Kidney epithelial cell (primary cell): Measurements from ENCODE around the gene PANK4. TPM values are rescaled to one million over a fixed set of nuclear protein-coding genes. Genes with fewer than 3 reads are reported as not detected.
A peak's percentile ranks its signal among the peaks of the same experiment; 100 is the strongest.
"Not testable (repeated sequence)": the region's sequence is repeated elsewhere in the genome, so short reads cannot be mapped to it uniquely, and the experiment has no call there.

ENCODE experiments used
- DNase-seq: peaks from one replicate; pipeline ENCODE4 v3.0.0-alpha.2; 2010; ENCODE audit warnings: low read depth
- H3K27me3 ChIP-seq: 2 replicates; pipeline ENCODE4 v1.6.0; 2011; ENCODE audit warnings: low read length; ENCODE audit not compliant: control insufficient read depth, insufficient read depth
- H3K36me3 ChIP-seq: 2 replicates; pipeline ENCODE4 v1.5.1; 2011; ENCODE audit warnings: low read length; ENCODE audit not compliant: control insufficient read depth, insufficient read depth
- H3K4me3 ChIP-seq: 2 replicates; pipeline ENCODE4 v1.5.1; 2011; ENCODE audit warnings: low read depth, mild to moderate bottlenecking, control low read depth, low read length
- CTCF ChIP-seq: IDR thresholded peaks from 2 replicates; pipeline ENCODE4 v1.5.1; 2011; ENCODE audit warnings: mild to moderate bottlenecking, moderate library complexity, low read length, control low read depth, inconsistent platforms; ENCODE audit not compliant: insufficient read depth, poor library complexity, severe bottlenecking
- total RNA-seq: library from RNA; depleted of rRNA; stranded (reverse); fragments of >200 nt; gene quantifications from 2 replicates; pipeline ENCODE4 v1.2.3, GENCODE V29; 2015

PANK4 gene
- total RNA-seq, 1 donor from 2014 or later: 28.9 TPM

- no peak for DNase-seq
- TF ChIP-seq CTCF: peak; percentile 12
- Histone ChIP-seq H3K27me3 (peaks cover 12% of the 10 kb centered on the region), H3K36me3 (no peaks in the 10 kb centered on the region), H3K4me3 (peak within 1 kb of the TSS; percentile 31)
Observed at GRCh38 chr1:2556277-2556677, 29.9 kb upstream of the PANK4 start, which contains the start of gene TNFRSF14. Gene TNFRSF14 (plus strand): TSS chr1:2556371. CDS start chr1:2556665, 294 bp downstream.

- Histone ChIP-seq H3K36me3 (no peaks in the 10 kb centered on the region), H3K27me3 (peaks cover 12% of the 10 kb centered on the region), H3K4me3 (peak overlapping the region; percentile 31)
- no peak for TF ChIP-seq CTCF
- DNase-seq: no peak
Observed at GRCh38 chr1:2555634-2556276, 29.4 kb upstream of the PANK4 start.

GRCh38 chr1:2554621-2555387, 28.4 kb upstream of the PANK4 start:
- Histone ChIP-seq H3K36me3 (no peaks in the 10 kb centered on the region), H3K4me3 (no peak overlapping the region), H3K27me3 (peaks cover 12% of the 10 kb centered on the region)
- TF ChIP-seq CTCF: peak; percentile 59
- DNase-seq: no peak

- no peak for TF ChIP-seq CTCF
- Histone ChIP-seq H3K27me3 (peaks cover 12% of the 10 kb centered on the region), H3K36me3 (no peaks in the 10 kb centered on the region), H3K4me3 (no peak overlapping the region)
- DNase-seq: no peak
Observed at GRCh38 chr1:2553871-2554620, 27.6 kb upstream of the PANK4 start.

- H3K36me3 ChIP-seq, DNase-seq, H3K4me3 ChIP-seq: not testable (repeated sequence)
- H3K27me3 ChIP-seq: peaks cover 12% of the 10 kb centered on the region
Observed at GRCh38 chr1:2553076-2553475, 26.7 kb upstream of the PANK4 start.

GRCh38 chr1:2552189-2552588, 25.8 kb upstream of the PANK4 start:
- TF ChIP-seq CTCF: no peak
- no peak for DNase-seq
- Histone ChIP-seq H3K36me3 (no peaks in the 10 kb centered on the region), H3K27me3 (peaks cover 12% of the 10 kb centered on the region), H3K4me3 (no peak overlapping the region)

- DNase-seq, H3K4me3 ChIP-seq, H3K36me3 ChIP-seq: not testable (repeated sequence)
- H3K27me3 ChIP-seq: peaks cover 12% of the 10 kb centered on the region
Observed at GRCh38 chr1:2551544-2551943, 25.1 kb upstream of the PANK4 start.

- not testable (repeated sequence) for H3K36me3 ChIP-seq, H3K4me3 ChIP-seq, H3K27me3 ChIP-seq, DNase-seq
Observed at GRCh38 chr1:2550309-2550861, 24.0 kb upstream of the PANK4 start.

- H3K36me3 ChIP-seq, H3K27me3 ChIP-seq, H3K4me3 ChIP-seq, DNase-seq: not testable (repeated sequence)
Observed at GRCh38 chr1:2549367-2550029, 23.1 kb upstream of the PANK4 start.
